H1 (cell line): Measurements from ENCODE around the gene PSMD6.

Source experiments
- CHD1 ChIP-seq: IDR thresholded peaks from 2 replicates; pipeline ENCODE4 v1.6.1; 2012; ENCODE audit warnings: low read depth, low read length, improper control_type of control experiment
- CTCF ChIP-seq, 3 experiments: IDR thresholded peaks; 1 replicate in 2 of 3; 2 replicates in 1 of 3; pipeline versions ENCODE4 v1.5.1 to v1.6.1; 2011; ENCODE audit warnings: low read length in 3 of 3, mild to moderate bottlenecking in 3 of 3, inconsistent platforms in 2 of 3, low read depth in 1 of 3, moderate library complexity in 1 of 3; ENCODE audit not compliant: insufficient read depth in 1 of 3; ENCODE audit errors: control extremely low read depth in 1 of 3
- RFX5 ChIP-seq: IDR thresholded peaks from 2 replicates; pipeline ENCODE4 v1.6.1; 2011; ENCODE audit warnings: low read depth, low read length, improper control_type of control experiment, borderline replicate concordance
- YY1 ChIP-seq: IDR thresholded peaks from 2 replicates; pipeline ENCODE4 v1.6.1; 2011; ENCODE audit warnings: low read depth, mild to moderate bottlenecking, low read length

GRCh38 chr3:64053581-64053980, 30.3 kb upstream of the PSMD6 start:
- TF ChIP-seq CTCF (IDR thresholded peaks at IDR 0.05; ENCODE audit: control extremely low read depth in 1 of 3, insufficient read depth in 1 of 3, low read depth in 1 of 3, low read length in 3 of 3) (no peak), YY1 (no peak), RFX5 (no peak), CHD1 (no peak)
